ENCODE data around the gene SOCS2.
"Not testable (repeated sequence)": the region's sequence is repeated elsewhere in the genome, so short reads cannot be mapped to it uniquely, and the experiment has no call there.

Gene SOCS2

DNA sequence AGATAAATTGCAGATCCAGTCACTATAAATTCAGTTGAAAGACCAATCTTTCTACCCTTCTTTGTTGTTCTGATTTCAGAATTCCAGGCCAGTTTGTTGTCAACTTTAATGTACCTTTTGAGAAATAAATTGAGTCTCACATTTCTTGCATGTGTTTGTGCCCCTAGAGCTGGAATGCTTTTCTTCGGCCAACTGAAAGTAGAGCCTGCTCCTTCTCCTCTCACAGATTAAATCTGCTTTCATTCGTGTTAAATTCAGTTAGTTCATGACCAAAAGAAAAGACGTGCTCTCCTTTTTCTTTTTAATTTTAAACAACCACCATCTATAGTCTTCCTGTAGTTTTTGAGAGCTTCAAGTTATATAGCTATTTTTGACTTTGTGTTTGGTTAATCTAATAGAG lies 22.9 kb downstream of the SOCS2 start:
- DNase-seq: no peak

DNA sequence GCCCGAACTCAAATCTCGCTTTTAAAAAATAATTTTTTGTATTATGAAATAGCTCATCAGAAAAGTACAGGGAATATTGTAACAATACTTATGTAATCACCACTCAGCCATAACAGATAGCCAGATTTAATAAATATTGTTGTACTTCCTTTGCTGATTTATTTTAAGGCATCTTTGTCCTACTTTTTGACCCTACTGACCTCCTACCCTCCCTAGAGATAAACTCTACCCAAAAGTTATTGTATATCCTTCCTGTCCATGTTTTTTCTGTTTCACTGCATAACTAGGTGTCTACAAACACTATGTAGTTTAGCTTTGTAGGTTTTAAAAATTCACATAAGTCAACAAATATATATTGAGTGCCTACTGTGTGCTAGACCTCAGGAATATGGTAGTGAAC lies 25.1 kb downstream of the SOCS2 start:
- DNase-seq: no peak

GRCh38 chr12:93599192-93599591 lies 26.7 kb downstream of the SOCS2 start:
- no peak for DNase-seq

- no peak for DNase-seq
Measured at GRCh38 chr12:93601591-93601990, 29.1 kb downstream of the SOCS2 start.

DNA sequence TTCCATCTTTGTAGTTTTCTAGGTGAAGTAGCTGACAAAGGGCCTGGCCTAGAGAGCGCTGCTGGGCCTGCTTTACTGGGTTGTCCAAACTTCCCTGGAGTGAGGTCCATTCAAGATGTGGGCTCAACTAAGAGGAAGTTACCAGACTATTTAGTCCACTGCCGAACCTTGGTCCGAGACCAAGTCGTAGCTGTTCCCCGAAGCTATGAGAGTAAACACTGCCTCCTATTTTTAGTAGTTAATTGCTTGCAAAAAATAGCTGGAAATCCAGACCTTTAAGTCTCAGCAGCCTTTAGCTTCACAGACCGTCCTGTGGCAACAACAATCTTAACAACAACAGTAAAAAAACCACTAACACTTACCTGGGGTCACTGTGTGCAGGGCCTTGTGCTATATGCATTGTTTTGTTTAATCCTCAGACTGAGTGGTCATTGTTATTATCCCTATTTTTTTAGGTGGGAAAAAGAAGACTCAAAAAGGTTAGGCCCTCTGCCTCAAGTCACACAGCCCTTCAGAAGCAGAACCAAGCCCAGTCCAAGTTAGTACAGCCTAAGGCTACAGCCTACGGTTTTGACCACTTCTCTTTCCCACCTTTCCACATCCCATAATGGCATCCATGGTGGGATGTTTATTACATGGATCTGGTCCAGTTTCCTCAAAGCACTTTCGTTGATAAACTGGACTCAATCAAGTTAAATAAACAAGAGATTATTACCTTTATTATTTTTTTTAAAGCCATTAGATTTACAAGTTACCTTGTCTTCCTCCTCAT lies 30.6 kb downstream of the SOCS2 start:
- no peak for DNase-seq

- DNase-seq: no peak
Measured at GRCh38 chr12:93603762-93604161, 31.3 kb downstream of the SOCS2 start.

DNA sequence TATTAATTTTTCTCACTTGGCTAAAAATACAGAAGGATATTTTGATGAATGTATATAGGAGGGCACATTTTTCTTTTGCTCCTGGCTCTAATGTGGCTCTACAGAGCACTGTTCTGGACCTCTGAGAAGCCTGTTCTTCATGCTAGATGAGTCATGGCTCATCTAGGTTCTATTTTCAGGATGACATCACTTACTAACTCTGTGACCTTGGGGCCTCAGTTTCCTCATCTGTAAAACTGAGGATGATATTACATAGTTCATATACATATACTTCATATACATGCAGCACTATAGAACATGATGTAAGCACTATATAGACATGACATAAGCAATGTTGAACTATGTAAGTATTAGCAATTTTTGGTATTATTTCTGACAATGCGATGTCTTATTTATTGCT lies 35.8 kb downstream of the SOCS2 start:
- no peak for DNase-seq

GRCh38 chr12:93609281-93610192 lies 37.1 kb downstream of the SOCS2 start:
- no peak for DNase-seq

GRCh38 chr12:93612776-93613175 lies 40.3 kb downstream of the SOCS2 start:
- DNase-seq: no peak

- DNase-seq: no peak
Measured at GRCh38 chr12:93614917-93615596, 42.6 kb downstream of the SOCS2 start.

- DNase-seq: no peak
Measured at GRCh38 chr12:93616584-93617101, 44.2 kb downstream of the SOCS2 start.

DNA sequence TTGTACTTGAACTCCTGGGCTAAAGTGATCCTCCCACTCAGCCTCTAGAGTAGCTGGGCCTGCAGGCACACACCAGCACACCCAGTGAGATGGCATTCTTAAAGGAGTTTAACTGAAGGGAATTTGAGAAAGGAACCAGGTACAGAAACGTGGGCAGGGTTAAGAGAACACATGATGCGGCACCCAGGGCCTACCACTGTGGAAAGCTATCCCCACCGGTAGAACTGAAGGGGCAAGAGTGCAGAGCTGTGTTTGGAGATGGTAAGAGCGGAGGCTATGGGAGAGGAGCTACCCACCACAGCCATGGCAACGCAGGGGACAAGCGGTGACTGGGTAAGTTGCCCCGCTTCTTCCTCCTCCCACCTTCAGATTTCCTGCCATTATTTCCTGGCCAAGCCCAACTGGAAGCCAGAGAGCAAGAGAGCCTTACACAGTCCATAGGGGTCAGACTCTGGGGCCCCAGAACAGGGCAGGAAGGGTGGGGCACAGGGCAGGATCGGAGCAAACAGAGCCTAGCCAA lies 46.5 kb downstream of the SOCS2 start:
- DNase-seq: no peak

- no peak for DNase-seq
Measured at GRCh38 chr12:93621986-93622385, 49.5 kb downstream of the SOCS2 start.

DNA sequence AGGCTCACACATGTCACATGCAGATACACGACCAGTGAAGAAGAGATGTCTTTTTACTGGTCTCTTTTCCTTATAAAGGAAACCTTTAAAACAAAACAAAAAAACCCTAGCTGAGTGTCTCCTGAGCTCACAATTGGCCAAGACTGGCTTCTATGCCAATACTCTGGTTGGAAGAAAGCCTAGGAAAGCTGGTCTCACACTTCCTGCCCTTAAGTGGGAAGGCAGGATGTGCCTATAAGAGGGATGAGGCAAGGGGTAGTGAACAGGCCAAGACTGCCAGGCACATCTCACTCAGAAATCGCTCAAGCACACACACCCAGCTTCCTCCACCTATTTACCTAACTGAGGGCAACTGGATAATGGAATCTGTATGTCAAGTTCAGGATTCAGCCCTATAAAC lies 50.0 kb downstream of the SOCS2 start:
- DNase-seq: no peak

- no peak for DNase-seq
Measured at GRCh38 chr12:93624595-93625294, 52.3 kb downstream of the SOCS2 start.

DNA sequence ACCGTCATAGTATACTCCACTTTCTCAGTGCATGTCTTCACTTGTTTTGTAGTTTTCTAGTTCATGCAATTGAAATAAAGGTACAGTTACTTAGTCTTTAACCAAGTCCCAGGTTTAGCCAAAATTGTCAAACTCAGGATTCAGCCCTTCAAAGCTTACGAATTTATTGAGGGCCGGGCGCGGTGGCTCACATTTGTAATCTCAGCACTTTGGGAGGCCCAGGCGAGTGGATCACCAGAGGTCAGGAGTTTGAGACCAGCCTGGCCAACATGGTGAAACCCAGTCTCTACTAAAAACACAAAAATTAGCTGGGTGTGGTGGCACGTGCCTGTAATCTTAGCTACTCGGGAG lies 52.8 kb downstream of the SOCS2 start:
- not testable (repeated sequence) for DNase-seq

GRCh38 chr12:93626160-93626559 lies 53.7 kb downstream of the SOCS2 start:
- DNase-seq: no peak
